PC-9 (cell line): Measurements from ENCODE around the gene CDC42EP3. TPM values are rescaled to one million over a fixed set of nuclear protein-coding genes. Genes with fewer than 3 reads are reported as not detected.

Experiments
- BruUV-seq: library from RNA; stranded (reverse); fragments of 400-500 nt; replicated peaks from 2 replicates; lab custom pipeline; 2021; lab: Mats Ljungman, UMichigan
- CTCF ChIA-PET: fragments of 300-600 bp; sonication (Branson Sonifier 250); formaldehyde crosslinking; loops from one replicate; lab custom pipeline; 2022; ENCODE audit warnings: antibody characterized with exemption; lab: Charles Lee
- POLR2A ChIA-PET: fragments of 300-600 bp; sonication (Branson Sonifier 250); formaldehyde crosslinking; loops from one replicate; lab custom pipeline; 2022; ENCODE audit warnings: antibody characterized with exemption; ENCODE audit not compliant: unreplicated experiment; lab: Charles Lee
- DNase-seq, 2 experiments: peaks; one replicate each; pipeline versions ENCODE4 v3.0.0 to v3.0.0-alpha.2; 2015 to 2022; ENCODE audit warnings: mixed read lengths in 1 of 2
- H2AFZ ChIP-seq: fragments of 200-600 bp; sonication (generic); 2 replicates; pipeline ENCODE4 v1.8.1; 2017; ENCODE audit warnings: antibody characterized with exemption
- H3F3A ChIP-seq: fragments of 200-600 bp; sonication (generic); 2 replicates; pipeline ENCODE4 v1.8.1; 2017; ENCODE audit warnings: antibody characterized with exemption, mild to moderate bottlenecking, low read depth; ENCODE audit not compliant: insufficient read depth
- H3K27ac ChIP-seq: fragments of 200-600 bp; sonication (generic); 2 replicates; pipeline ENCODE4 v1.6.1; 2016; ENCODE audit warnings: mixed run types
- H3K27me3 ChIP-seq: fragments of 200-600 bp; sonication (generic); 2 replicates; pipeline ENCODE4 v1.6.1; 2016; ENCODE audit warnings: low read depth, mixed run types; ENCODE audit not compliant: insufficient read depth
- H3K36me3 ChIP-seq: fragments of 200-600 bp; sonication (generic); 2 replicates; pipeline ENCODE4 v1.6.1; 2016; ENCODE audit warnings: low read depth, mixed run types
- H3K4me1 ChIP-seq: fragments of 200-600 bp; sonication (generic); replicated peaks from 2 replicates; pipeline ENCODE4 v1.6.1; 2016; ENCODE audit warnings: mixed run types; ENCODE audit not compliant: insufficient read depth
- H3K4me2 ChIP-seq: fragments of 200-600 bp; sonication (generic); 2 replicates; pipeline ENCODE4 v1.6.1; 2017; ENCODE audit warnings: mixed run types
- H3K4me3 ChIP-seq: fragments of 200-600 bp; sonication (generic); 2 replicates; pipeline ENCODE4 v1.6.1; 2016; ENCODE audit warnings: mixed run types
- H3K79me2 ChIP-seq: fragments of 200-600 bp; sonication (generic); 2 replicates; pipeline ENCODE4 v1.6.1; 2017; ENCODE audit warnings: low read depth, mixed run types
- H3K9me2 ChIP-seq: fragments of 200-600 bp; sonication (generic); 2 replicates; pipeline ENCODE4 v1.8.1; 2017; ENCODE audit warnings: mild to moderate bottlenecking; ENCODE audit not compliant: insufficient read depth
- H3K9me3 ChIP-seq: fragments of 200-600 bp; sonication (generic); 2 replicates; pipeline ENCODE4 v1.8.1; 2016; ENCODE audit warnings: low read depth; ENCODE audit not compliant: insufficient read depth
- H4K20me1 ChIP-seq: fragments of 200-600 bp; sonication (generic); 2 replicates; pipeline ENCODE4 v1.8.1; 2017; ENCODE audit not compliant: insufficient read depth
- EZH2 ChIP-seq: fragments of 200-600 bp; sonication (generic); IDR thresholded peaks from 2 replicates; pipeline ENCODE4 v1.8.0; 2017; ENCODE audit warnings: antibody characterized with exemption, low read depth
- intact Hi-C: fragments of 100-400 bp; cut with micrococcal nuclease; formaldehyde crosslinking; loops from one replicate; pipeline ENCODE4 v1.10.0; 2022; ENCODE audit not compliant: unreplicated experiment
- total RNA-seq: library from RNA; stranded (reverse); gene quantifications from 2 replicates; pipeline ENCODE4 v1.2.3, GENCODE V29; 2021
- TF ChIP-seq, protein P1 (sequence below): fragments of 200-600 bp; sonication (generic); conservative IDR thresholded peaks from 2 replicates; pipeline ENCODE4 v1.6.1; 2017; ENCODE audit warnings: mixed run types, antibody characterized with exemption, mild to moderate bottlenecking, moderate library complexity

CDC42EP3 gene
- total RNA-seq, 1 experiment from 2014 or later = 54.1 TPM

DNA sequence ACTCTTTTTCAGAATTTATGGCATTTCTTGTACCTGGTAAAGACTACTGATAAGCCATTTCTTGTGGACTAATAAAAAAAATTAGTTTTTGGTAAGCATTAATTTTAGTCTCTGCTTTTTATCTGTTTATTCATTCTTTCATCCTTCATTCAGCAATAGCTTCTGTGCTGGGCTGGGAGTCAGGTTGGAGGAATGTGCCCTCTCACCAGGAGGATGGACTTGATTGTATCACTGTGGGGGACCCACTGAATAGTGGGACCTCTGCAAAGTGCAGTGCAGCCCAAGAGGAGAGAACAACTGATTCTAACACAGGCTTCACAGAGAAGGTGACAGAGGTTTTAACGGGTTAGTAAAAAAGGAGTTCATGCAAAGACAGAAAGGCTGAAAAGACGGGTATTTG is 39.1 kb downstream of the CDC42EP3 start:
- Histone ChIP-seq H3F3A (no peaks in the 10 kb centered on the region), H3K4me2 (no peak overlapping the region)
- POLR2A ChIA-PET = no interaction called here

DNA sequence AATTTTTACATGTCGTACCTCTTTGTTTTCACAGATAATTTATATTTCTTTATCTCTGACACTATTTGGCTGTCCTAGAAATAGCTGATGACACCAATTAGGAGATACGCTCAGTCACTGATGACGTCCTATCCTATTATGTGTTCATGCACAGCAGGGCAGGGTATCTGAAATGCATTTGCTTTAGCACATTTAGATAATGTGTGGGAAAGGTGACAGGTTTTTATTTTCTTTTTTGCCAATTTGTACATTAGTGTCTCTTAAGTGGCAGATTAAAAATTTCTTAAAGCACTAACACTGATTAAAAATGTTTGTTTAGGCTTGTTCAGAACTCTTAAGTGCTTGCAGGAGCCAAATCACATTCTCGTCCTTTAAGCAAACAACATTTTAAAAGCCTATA is 39.7 kb downstream of the CDC42EP3 start:
- no TSS peak for BruUV-seq
- Histone ChIP-seq H3K4me2 (no peak overlapping the region), H3K36me3 (no peaks in the 10 kb centered on the region), H2AFZ (no peak overlapping the region), H3K4me1 (no peaks in the 10 kb centered on the region), H3K9me2 (0 out of 2 replicates have a peak, but pooled peaks cover 4% of the 10 kb centered on the region), H3K9me3 (0 out of 2 replicates have a peak, but pooled peaks cover 3% of the 10 kb centered on the region), H4K20me1 (no peaks in the 10 kb centered on the region), H3K27ac (no peak overlapping the region), H3K79me2 (no peaks in the 10 kb centered on the region), H3F3A (no peaks in the 10 kb centered on the region), H3K4me3 (no peak overlapping the region), H3K27me3 (no peaks in the 10 kb centered on the region)
- no peak for DNase-seq
- intact Hi-C loops = no loop called here
- TF ChIP-seq, protein P1, sequence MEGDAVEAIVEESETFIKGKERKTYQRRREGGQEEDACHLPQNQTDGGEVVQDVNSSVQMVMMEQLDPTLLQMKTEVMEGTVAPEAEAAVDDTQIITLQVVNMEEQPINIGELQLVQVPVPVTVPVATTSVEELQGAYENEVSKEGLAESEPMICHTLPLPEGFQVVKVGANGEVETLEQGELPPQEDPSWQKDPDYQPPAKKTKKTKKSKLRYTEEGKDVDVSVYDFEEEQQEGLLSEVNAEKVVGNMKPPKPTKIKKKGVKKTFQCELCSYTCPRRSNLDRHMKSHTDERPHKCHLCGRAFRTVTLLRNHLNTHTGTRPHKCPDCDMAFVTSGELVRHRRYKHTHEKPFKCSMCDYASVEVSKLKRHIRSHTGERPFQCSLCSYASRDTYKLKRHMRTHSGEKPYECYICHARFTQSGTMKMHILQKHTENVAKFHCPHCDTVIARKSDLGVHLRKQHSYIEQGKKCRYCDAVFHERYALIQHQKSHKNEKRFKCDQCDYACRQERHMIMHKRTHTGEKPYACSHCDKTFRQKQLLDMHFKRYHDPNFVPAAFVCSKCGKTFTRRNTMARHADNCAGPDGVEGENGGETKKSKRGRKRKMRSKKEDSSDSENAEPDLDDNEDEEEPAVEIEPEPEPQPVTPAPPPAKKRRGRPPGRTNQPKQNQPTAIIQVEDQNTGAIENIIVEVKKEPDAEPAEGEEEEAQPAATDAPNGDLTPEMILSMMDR = no peak
- TF ChIP-seq EZH2 = no peak
- POLR2A ChIA-PET = no interaction called here
- CTCF ChIA-PET = no interaction called here

More for the DNA sequence above, 39.1 kb downstream of the CDC42EP3 start:
- Histone ChIP-seq H4K20me1 (no peaks in the 10 kb centered on the region), H3K9me2 (0 out of 2 replicates have a peak, but pooled peaks cover 4% of the 10 kb centered on the region), H2AFZ (no peak overlapping the region), H3K27me3 (no peaks in the 10 kb centered on the region), H3K4me3 (no peak overlapping the region), H3K4me1 (no peaks in the 10 kb centered on the region), H3K9me3 (0 out of 2 replicates have a peak, but pooled peaks cover 3% of the 10 kb centered on the region), H3K36me3 (no peaks in the 10 kb centered on the region), H3K27ac (no peak overlapping the region), H3K79me2 (no peaks in the 10 kb centered on the region)
- no peak for DNase-seq
- TF ChIP-seq, protein P1 = no peak
- no peak for TF ChIP-seq EZH2
- BruUV-seq = no TSS peak
- intact Hi-C loops = no loop called here
- CTCF ChIA-PET = no interaction called here

DNA sequence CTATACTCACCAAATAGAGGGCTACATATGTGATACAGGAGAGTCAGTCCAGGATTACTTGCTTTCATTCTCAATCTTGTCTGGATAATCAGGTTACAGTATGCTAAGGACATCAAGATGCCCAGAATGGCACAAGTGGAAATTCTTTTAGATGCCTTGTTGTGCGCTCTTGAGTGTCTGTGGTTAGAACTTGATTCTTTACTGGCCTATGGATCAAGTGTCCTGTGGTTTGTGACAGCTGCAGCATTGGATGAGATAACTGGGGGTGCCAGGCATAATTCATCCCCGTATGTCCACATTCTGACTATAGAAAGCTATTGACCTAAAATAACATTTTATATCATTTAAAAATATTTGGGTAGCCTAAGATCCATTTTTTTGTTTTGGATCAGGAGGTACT is 40.1 kb downstream of the CDC42EP3 start:
- no peaks in the 10 kb centered on the region for H4K20me1 ChIP-seq
- ChIA-PET POLR2A (no interaction called here), CTCF (no interaction called here)
- no peak overlapping the region for H3K4me2 ChIP-seq
- H3K36me3 ChIP-seq = no peaks in the 10 kb centered on the region
- 0 out of 2 replicates have a peak, but pooled peaks cover 3% of the 10 kb centered on the region for H3K9me3 ChIP-seq
- no peak overlapping the region for H2AFZ ChIP-seq
- no peak for TF ChIP-seq EZH2
- TF ChIP-seq, protein P1 = no peak
- no peak overlapping the region for H3K4me3 ChIP-seq
- 0 out of 2 replicates have a peak, but pooled peaks cover 4% of the 10 kb centered on the region for H3K9me2 ChIP-seq
- H3K79me2 ChIP-seq = no peaks in the 10 kb centered on the region
- H3K4me1 ChIP-seq = no peaks in the 10 kb centered on the region
- H3F3A ChIP-seq = no peaks in the 10 kb centered on the region
- intact Hi-C loops = no loop called here
- no peak for DNase-seq
- no peaks in the 10 kb centered on the region for H3K27me3 ChIP-seq
- BruUV-seq = no TSS peak
- no peak overlapping the region for H3K27ac ChIP-seq
